HEK293 (cell line): ENCODE results near the gene IGFL1.

Source experiments
- HOXC10 ChIP-seq: sonication (generic); formaldehyde crosslinking; IDR thresholded peaks from 2 replicates; pipeline ENCODE4 v1.8.1; 2023; ENCODE audit warnings: mild to moderate bottlenecking, missing genetic modification reagents
- KLF1 ChIP-seq: fragments of 450-650 bp; formaldehyde crosslinking; IDR thresholded peaks from 2 replicates; pipeline ENCODE4 v1.5.1; 2016; ENCODE audit warnings: missing biosample characterization, missing genetic modification characterization
- KLF10 ChIP-seq: fragments of 450-650 bp; IDR thresholded peaks from 2 replicates; pipeline ENCODE4 v1.5.1; 2018; ENCODE audit warnings: missing biosample characterization, mild to moderate bottlenecking, missing genetic modification characterization
- KLF8 ChIP-seq: fragments of 450-650 bp; formaldehyde crosslinking; IDR thresholded peaks from 2 replicates; pipeline ENCODE4 v1.5.1; 2016; ENCODE audit warnings: missing biosample characterization, missing genetic modification characterization
- MYNN ChIP-seq: fragments of 450-650 bp; formaldehyde crosslinking; IDR thresholded peaks from 2 replicates; pipeline ENCODE4 v1.5.1; 2016; ENCODE audit warnings: missing biosample characterization, missing genetic modification characterization, borderline replicate concordance
- PATZ1 ChIP-seq: fragments of 450-650 bp; formaldehyde crosslinking; IDR thresholded peaks from 2 replicates; pipeline ENCODE4 v1.5.1; 2016; ENCODE audit warnings: missing biosample characterization, missing genetic modification characterization
- PRDM10 ChIP-seq: fragments of 450-650 bp; formaldehyde crosslinking; IDR thresholded peaks from 2 replicates; pipeline ENCODE4 v1.5.1; 2016; ENCODE audit warnings: missing biosample characterization, missing genetic modification characterization
- RBAK ChIP-seq: fragments of 450-650 bp; formaldehyde crosslinking; IDR thresholded peaks from 2 replicates; pipeline ENCODE4 v1.5.1; 2016; ENCODE audit warnings: missing biosample characterization, missing genetic modification characterization
- YY1 ChIP-seq: fragments of 450-650 bp; formaldehyde crosslinking; IDR thresholded peaks from 2 replicates; pipeline ENCODE4 v1.5.1; 2018; ENCODE audit warnings: missing biosample characterization, missing genetic modification characterization
- ZBTB11 ChIP-seq: fragments of 450-650 bp; formaldehyde crosslinking; conservative IDR thresholded peaks from 2 replicates; pipeline ENCODE4 v1.5.1; 2016; ENCODE audit warnings: low read depth, missing biosample characterization, missing genetic modification characterization
- ZBTB21 ChIP-seq: fragments of 450-650 bp; formaldehyde crosslinking; IDR thresholded peaks from 2 replicates; pipeline ENCODE4 v1.5.1; 2017; ENCODE audit warnings: missing biosample characterization, missing genetic modification characterization
- ZFHX2 ChIP-seq: fragments of 450-650 bp; formaldehyde crosslinking; conservative IDR thresholded peaks from 2 replicates; pipeline ENCODE4 v1.5.1; 2016; ENCODE audit warnings: missing biosample characterization, missing genetic modification characterization
- ZIC2 ChIP-seq: fragments of 450-650 bp; formaldehyde crosslinking; IDR thresholded peaks from 2 replicates; pipeline ENCODE4 v1.5.1; 2016; ENCODE audit warnings: missing biosample characterization, missing genetic modification characterization
- ZNF121 ChIP-seq: fragments of 450-650 bp; formaldehyde crosslinking; IDR thresholded peaks from 2 replicates; pipeline ENCODE4 v1.5.1; 2016; ENCODE audit warnings: missing biosample characterization, missing genetic modification characterization
- ZNF2 ChIP-seq: fragments of 450-650 bp; formaldehyde crosslinking; IDR thresholded peaks from 2 replicates; pipeline ENCODE4 v1.5.1; 2016; ENCODE audit warnings: missing biosample characterization, missing genetic modification characterization
- ZNF211 ChIP-seq: fragments of 450-650 bp; formaldehyde crosslinking; IDR thresholded peaks from 2 replicates; pipeline ENCODE4 v1.5.1; 2016; ENCODE audit warnings: low read depth, missing biosample characterization, missing genetic modification characterization
- ZNF214 ChIP-seq: fragments of 450-650 bp; formaldehyde crosslinking; IDR thresholded peaks from 2 replicates; pipeline ENCODE4 v1.5.1; 2017; ENCODE audit warnings: missing biosample characterization, mild to moderate bottlenecking, missing genetic modification characterization, borderline replicate concordance
- ZNF302 ChIP-seq: fragments of 450-650 bp; formaldehyde crosslinking; IDR thresholded peaks from 2 replicates; pipeline ENCODE4 v1.5.1; 2016; ENCODE audit warnings: missing biosample characterization, missing genetic modification characterization, low read depth
- ZNF449 ChIP-seq: fragments of 450-650 bp; formaldehyde crosslinking; IDR thresholded peaks from 2 replicates; pipeline ENCODE4 v1.5.1; 2017; ENCODE audit warnings: missing biosample characterization, mild to moderate bottlenecking, missing genetic modification characterization, moderate library complexity
- ZNF549 ChIP-seq: fragments of 450-650 bp; IDR thresholded peaks from 2 replicates; pipeline ENCODE4 v1.5.1; 2018; ENCODE audit warnings: missing biosample characterization, missing genetic modification characterization, mild to moderate bottlenecking, inconsistent platforms, moderate library complexity
- ZNF558 ChIP-seq: fragments of 450-650 bp; formaldehyde crosslinking; IDR thresholded peaks from 2 replicates; pipeline ENCODE4 v1.5.1; 2016; ENCODE audit warnings: missing biosample characterization, missing genetic modification characterization
- ZNF621 ChIP-seq: fragments of 450-650 bp; formaldehyde crosslinking; IDR thresholded peaks from 2 replicates; pipeline ENCODE4 v1.5.1; 2017; ENCODE audit warnings: missing biosample characterization, missing genetic modification characterization
- ZNF645 ChIP-seq: fragments of 450-650 bp; formaldehyde crosslinking; IDR thresholded peaks from 2 replicates; pipeline ENCODE4; 2016; ENCODE audit warnings: missing biosample characterization, missing genetic modification characterization
- ZNF692 ChIP-seq: fragments of 450-650 bp; formaldehyde crosslinking; IDR thresholded peaks from 2 replicates; pipeline ENCODE4 v1.5.1; 2016; ENCODE audit warnings: missing biosample characterization, missing genetic modification characterization
- ZNF776 ChIP-seq: fragments of 450-650 bp; formaldehyde crosslinking; IDR thresholded peaks from 2 replicates; pipeline ENCODE4 v1.5.0; 2017; ENCODE audit warnings: missing biosample characterization, missing genetic modification characterization, borderline replicate concordance
- ZNF785 ChIP-seq: fragments of 450-650 bp; formaldehyde crosslinking; IDR thresholded peaks from 2 replicates; pipeline ENCODE4 v1.5.1; 2016; ENCODE audit warnings: missing biosample characterization, missing genetic modification characterization
- ZNF791 ChIP-seq: fragments of 450-650 bp; formaldehyde crosslinking; IDR thresholded peaks from 2 replicates; pipeline ENCODE4 v1.5.1; 2016; ENCODE audit warnings: missing biosample characterization, missing genetic modification characterization

Gene IGFL1

GRCh38 chr19:46192992-46193650 is 36.4 kb upstream of the IGFL1 start (continued):
- TF ChIP-seq PRDM10 (tag by site-specific recombination) (peak; percentile 46), ZNF2 (tag by site-specific recombination) (no peak; the same call in 1 of the 2 replicates), ZNF121 (tag by site-specific recombination) (no peak), ZNF621 (tag by site-specific recombination) (no peak), ZNF645 (tag by site-specific recombination) (no peak), PATZ1 (no peak), ZIC2 (tag by site-specific recombination) (no peak), ZNF785 (tag by site-specific recombination) (no peak), ZNF549 (no peak), ZFHX2 (tag by site-specific recombination) (no peak; the same call in 1 of the 2 replicates), KLF10 (tag by site-specific recombination) (no peak), ZNF692 (tag by site-specific recombination) (peak; percentile 52; the same call in 1 of the 2 replicates), KLF1 (tag by site-specific recombination) (no peak), ZNF449 (no peak), ZNF558 (no peak), ZNF211 (tag by site-specific recombination) (no peak), HOXC10 (no peak), ZNF791 (tag by site-specific recombination) (no peak), ZBTB21 (no peak), ZNF214 (no peak), ZBTB11 (tag by site-specific recombination) (no peak), RBAK (no peak), MYNN (tag by site-specific recombination) (no peak), ZNF776 (no peak), YY1 (no peak), ZNF302 (tag by site-specific recombination) (no peak), KLF8 (tag by site-specific recombination) (peak; percentile 61)
